ENCODE results near the gene BPIFA2. TPM values are rescaled to one million over a fixed set of nuclear protein-coding genes. Genes with fewer than 3 reads are reported as not detected.

The BPIFA2 gene
- total RNA-seq, 4 donors from 2014 or later: 0.33 to 1.7 (median 0.58) TPM; not detected in 1

DNA sequence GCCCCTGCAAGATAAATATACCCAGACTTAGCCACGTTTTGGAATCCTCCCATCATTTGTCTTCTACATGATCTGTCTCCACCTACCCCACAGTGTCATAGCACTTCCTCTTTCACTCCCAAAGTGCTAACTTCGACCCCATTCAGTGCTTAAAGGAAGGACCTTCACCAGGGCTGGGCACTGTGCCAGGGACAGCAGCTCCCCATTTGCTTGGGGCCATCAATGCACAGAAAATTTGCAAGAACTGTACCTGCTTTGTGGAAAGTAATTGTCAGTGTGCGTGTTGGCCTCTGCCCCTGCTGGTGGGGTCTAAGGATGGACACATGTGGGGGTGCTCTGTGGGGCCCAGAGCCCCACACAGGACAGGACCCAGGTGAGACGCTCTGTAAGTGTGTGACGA is 5.2 kb upstream of the BPIFA2 start:
- no peak overlapping the region for H3K27ac ChIP-seq (replicated peaks in 1 of 4)
- H3K27me3 ChIP-seq: peaks cover 0 to 18% (median 0%) of the 10 kb centered on the region in 4 donors
- no peak for TF ChIP-seq POLR2A (IDR thresholded peaks at IDR 0.05; ENCODE audit: low read depth)
- no peak for TF ChIP-seq POLR2AphosphoS5 (IDR thresholded peaks at IDR 0.05)
- no peak for TF ChIP-seq CTCF (IDR thresholded peaks at IDR 0.05)
- no peak for TF ChIP-seq EP300 (IDR thresholded peaks at IDR 0.05)
- no peaks in the 10 kb centered on the region for H3K9me3 ChIP-seq
- no peak for DNase-seq (ENCODE audit: extremely low spot score)
- no peak overlapping the region for H3K4me3 ChIP-seq
- no peaks in the 10 kb centered on the region for H3K36me3 ChIP-seq
- 47% methylated on average over 5 of the region's 5 CpGs for WGBS
- no peaks in the 10 kb centered on the region for H3K4me1 ChIP-seq
- intact Hi-C loops (cut with DNase I): no loop called here

DNA sequence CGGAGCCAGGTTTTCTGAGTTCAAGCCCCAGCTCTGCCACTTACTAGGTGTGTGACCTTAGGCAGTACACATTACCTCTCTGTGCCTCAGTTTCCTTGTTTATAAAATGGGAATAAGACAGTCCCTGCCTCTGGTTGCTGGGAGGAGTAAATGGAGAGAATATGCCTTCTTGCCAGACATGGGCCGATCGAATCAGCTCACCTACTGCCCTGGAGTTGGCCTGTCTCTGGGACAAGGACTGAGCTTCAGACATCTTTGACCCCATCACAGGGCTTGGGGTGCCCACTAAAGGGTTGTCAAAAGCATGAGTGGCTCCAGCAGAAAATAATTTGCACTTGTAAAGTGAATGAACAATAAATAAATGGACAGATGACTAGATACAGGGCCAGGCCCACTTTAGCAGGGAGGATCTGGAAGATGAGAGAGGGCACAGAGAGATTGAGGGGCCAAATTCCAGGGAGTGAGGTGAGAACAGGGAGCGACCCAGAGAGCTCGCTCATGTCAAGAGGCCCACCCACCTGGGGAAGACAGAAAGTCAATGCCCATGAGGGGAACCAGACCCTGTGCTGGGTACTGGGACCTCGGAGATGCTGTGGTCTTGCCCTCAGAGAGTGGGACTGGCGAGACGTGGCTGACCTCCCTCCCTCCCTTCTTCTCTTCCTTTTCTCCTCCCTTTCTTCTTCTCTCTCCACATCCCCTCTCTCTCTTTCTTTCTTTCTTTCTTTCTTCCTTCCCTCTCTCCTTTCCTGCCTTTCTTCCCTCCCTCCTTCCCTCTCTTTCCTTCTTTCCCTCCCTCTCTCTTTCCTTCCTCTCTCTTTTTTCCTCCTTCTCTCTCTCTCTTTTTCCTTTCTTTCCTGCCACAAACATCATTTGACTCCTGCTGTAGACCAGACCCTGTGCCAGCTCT is 3.9 kb upstream of the BPIFA2 start:
- H3K27me3 ChIP-seq: peaks cover 0 to 18% (median 0%) of the 10 kb centered on the region in 4 donors
- TF ChIP-seq POLR2A (IDR thresholded peaks at IDR 0.05; ENCODE audit: low read depth): no peak
- no peak for TF ChIP-seq CTCF (IDR thresholded peaks at IDR 0.05)
- no peak for TF ChIP-seq EP300 (IDR thresholded peaks at IDR 0.05)
- no peak for TF ChIP-seq POLR2AphosphoS5 (IDR thresholded peaks at IDR 0.05)
- H3K9me3 ChIP-seq: peaks cover 0 to 7% (median 7%) of the 10 kb centered on the region in 4 donors
- intact Hi-C loops (cut with DNase I): no loop called here
- WGBS: 82% methylated on average over 8 of the region's 8 CpGs
- H3K4me3 ChIP-seq: no peak overlapping the region
- no peaks in the 10 kb centered on the region for H3K4me1 ChIP-seq
- H3K27ac ChIP-seq (replicated peaks in 1 of 4): no peak overlapping the region
- DNase-seq (ENCODE audit: extremely low spot score): no peak
- H3K36me3 ChIP-seq: no peaks in the 10 kb centered on the region

- H3K27me3 ChIP-seq: peaks cover 0 to 18% (median 0%) of the 10 kb centered on the region in 4 donors
- intact Hi-C loops (cut with DNase I): no loop called here
- H3K4me3 ChIP-seq: no peak overlapping the region
- WGBS: 75% methylated on average over 6 of the region's 6 CpGs
- no peaks in the 10 kb centered on the region for H3K36me3 ChIP-seq
- no peak overlapping the region for H3K27ac ChIP-seq (replicated peaks in 1 of 4)
- no peaks in the 10 kb centered on the region for H3K4me1 ChIP-seq
- no peak for TF ChIP-seq CTCF (IDR thresholded peaks at IDR 0.05)
- no peak for TF ChIP-seq POLR2A (IDR thresholded peaks at IDR 0.05; ENCODE audit: low read depth)
- no peak for TF ChIP-seq EP300 (IDR thresholded peaks at IDR 0.05)
- TF ChIP-seq POLR2AphosphoS5 (IDR thresholded peaks at IDR 0.05): no peak
- DNase-seq (ENCODE audit: extremely low spot score): no peak
- H3K9me3 ChIP-seq: peaks cover 0 to 14% (median 11%) of the 10 kb centered on the region in 4 donors
Measured at GRCh38 chr20:33164763-33165095, 3.2 kb upstream of the BPIFA2 start.

GRCh38 chr20:33165416-33166055 is 2.4 kb upstream of the BPIFA2 start:
- Histone ChIP-seq H3K9me3 (peaks cover 0 to 19% (median 13%) of the 10 kb centered on the region in 4 donors), H3K27ac (replicated peaks in 1 of 4) (no peak overlapping the region), H3K27me3 (peaks cover 0 to 18% (median 0%) of the 10 kb centered on the region in 4 donors), H3K4me1 (no peaks in the 10 kb centered on the region), H3K4me3 (no peak overlapping the region), H3K36me3 (no peaks in the 10 kb centered on the region)
- intact Hi-C loops (cut with DNase I): no loop called here
- WGBS: 78% methylated on average over 8 of the region's 8 CpGs
- DNase-seq (ENCODE audit: extremely low spot score): no peak
- no peak for TF ChIP-seq POLR2A (IDR thresholded peaks at IDR 0.05; ENCODE audit: low read depth)

GRCh38 chr20:33166533-33167113 is 1.3 kb upstream of the BPIFA2 start:
- no peak overlapping the region for H3K27ac ChIP-seq (replicated peaks in 1 of 4)
- no peak for DNase-seq (ENCODE audit: extremely low spot score)
- H3K4me3 ChIP-seq: no peak overlapping the region
- 83% methylated on average over 4 of the region's 8 CpGs for WGBS
- H3K27me3 ChIP-seq: peaks cover 0 to 18% (median 0%) of the 10 kb centered on the region in 4 donors
- H3K36me3 ChIP-seq: no peaks in the 10 kb centered on the region
- H3K4me1 ChIP-seq: no peaks in the 10 kb centered on the region
- intact Hi-C loops (cut with DNase I): no loop called here
- H3K9me3 ChIP-seq: peaks cover 0 to 24% (median 15%) of the 10 kb centered on the region in 4 donors
- TF ChIP-seq POLR2A (IDR thresholded peaks at IDR 0.05; ENCODE audit: low read depth) (no peak), CTCF (IDR thresholded peaks at IDR 0.05) (no peak), EP300 (IDR thresholded peaks at IDR 0.05) (no peak), POLR2AphosphoS5 (IDR thresholded peaks at IDR 0.05) (no peak)
